Tibial nerve (tissue), 4 donors: ENCODE data around the gene NOC4L. TPM values are rescaled to one million over a fixed set of nuclear protein-coding genes. Genes with fewer than 3 reads are reported as not detected.

Experiments
- DNase-seq, 2 donors: peaks; one replicate each; pipeline ENCODE4 v3.0.0-alpha.2; 2019; ENCODE audit warnings: low spot score in 2 of 2
- H3K27ac ChIP-seq, 4 donors: fragments of 200-600 bp; sonication (generic) in 3 of 4; one replicate each; pipeline ENCODE4 v1.5.1; 2017 to 2019; ENCODE audit warnings: mild to moderate bottlenecking in 1 of 4
- H3K27me3 ChIP-seq, 2 donors: fragments of 200-600 bp; sonication (generic) in 1 of 2; one replicate each; pipeline versions ENCODE4 v1.5.1 to v1.6.0; 2017 to 2019
- H3K36me3 ChIP-seq, 3 donors: fragments of 200-600 bp; sonication (generic); one replicate each; pipeline ENCODE4 v1.5.1; 2018 to 2019
- H3K4me1 ChIP-seq, 4 donors: fragments of 200-600 bp; sonication (generic) in 3 of 4; one replicate each; pipeline ENCODE4 v1.5.1; 2017 to 2019
- H3K4me3 ChIP-seq, 4 donors: fragments of 200-600 bp; sonication (generic) in 3 of 4; one replicate each; pipeline ENCODE4 v1.5.1; 2017 to 2019; ENCODE audit warnings: mild to moderate bottlenecking in 1 of 4, moderate library complexity in 1 of 4
- H3K9me3 ChIP-seq, 4 donors: fragments of 200-600 bp; sonication (generic) in 3 of 4; one replicate each; pipeline ENCODE4 v1.5.1; 2017 to 2019
- CTCF ChIP-seq, 5 experiments: fragments of 200-600 bp in 3 of 5; fragments of 450-650 bp in 2 of 5; sonication (generic) in 3 of 5; IDR thresholded peaks; one replicate each; pipeline ENCODE4 v1.5.1; 2016 to 2019; ENCODE audit warnings: antibody characterized with exemption in 5 of 5, mild to moderate bottlenecking in 3 of 5, moderate library complexity in 2 of 5
- EP300 ChIP-seq, 2 donors: sonication (generic); formaldehyde crosslinking; IDR thresholded peaks; one replicate each; pipeline ENCODE4 v1.6.1; 2017; ENCODE audit warnings: antibody characterized with exemption in 2 of 2, mild to moderate bottlenecking in 1 of 2
- POLR2A ChIP-seq, 2 donors: fragments of 450-650 bp; IDR thresholded peaks; one replicate each; pipeline ENCODE4 v1.6.1; 2017; ENCODE audit warnings: antibody characterized with exemption in 2 of 2, mild to moderate bottlenecking in 2 of 2, moderate library complexity in 2 of 2
- WGBS, 2 donors: methylation state at CpG; one replicate each; pipeline ENCODE4 v1.1.5; 2018; 5-methylcytosine and 5-hydroxymethylcytosine counted together
- total RNA-seq, 4 donors: library from RNA; depleted of rRNA; stranded (reverse); fragments of >200 nt; gene quantifications; one replicate each; pipeline ENCODE4 v1.1.0, GENCODE V29; 2016

The NOC4L gene
- total RNA-seq, 4 donors from 2014 or later: 8.2 to 24.9 (median 17.0) TPM

GRCh38 chr12:132108211-132108832, 35.9 kb upstream of the NOC4L start:
- Histone ChIP-seq H3K27ac (no peak overlapping the region), H3K36me3 (peaks cover 0 to 79% (median 4%) of the 10 kb centered on the region in 3 donors), H3K4me3 (no peak overlapping the region), H3K27me3 (no peaks in the 10 kb centered on the region), H3K9me3 (no peaks in the 10 kb centered on the region), H3K4me1 (no peaks in the 10 kb centered on the region)
- DNase-seq: no peak
- TF ChIP-seq POLR2A (IDR thresholded peaks at IDR 0.05): no peak
- no peak for TF ChIP-seq EP300 (IDR thresholded peaks at IDR 0.05)
- TF ChIP-seq CTCF (IDR thresholded peaks at IDR 0.05): no peak
- 69 to 73% methylated on average over 16 of the region's 16 CpGs for WGBS, 2 donors

- peaks cover 0 to 86% (median 4%) of the 10 kb centered on the region in 3 donors for H3K36me3 ChIP-seq
- H3K4me1 ChIP-seq: no peaks in the 10 kb centered on the region
Measured at GRCh38 chr12:132109741-132110140, 34.5 kb upstream of the NOC4L start.

GRCh38 chr12:132110677-132111076, 33.6 kb upstream of the NOC4L start:
- Histone ChIP-seq H3K27ac (no peak overlapping the region), H3K27me3 (no peaks in the 10 kb centered on the region), H3K4me1 (no peaks in the 10 kb centered on the region), H3K4me3 (no peak overlapping the region), H3K36me3 (peaks cover 0 to 86% (median 4%) of the 10 kb centered on the region in 3 donors), H3K9me3 (no peaks in the 10 kb centered on the region)
- 64 to 98% methylated on average over 3 of the region's 3 CpGs for WGBS, 2 donors
- no peak for TF ChIP-seq CTCF (IDR thresholded peaks at IDR 0.05)
- no peak for TF ChIP-seq POLR2A (IDR thresholded peaks at IDR 0.05)
- TF ChIP-seq EP300 (IDR thresholded peaks at IDR 0.05): no peak
- no peak for DNase-seq

More at GRCh38 chr12:132109741-132110140, 34.5 kb upstream of the NOC4L start:
- Histone ChIP-seq H3K9me3 (no peaks in the 10 kb centered on the region), H3K27me3 (no peaks in the 10 kb centered on the region), H3K27ac (no peak overlapping the region), H3K4me3 (no peak overlapping the region)
- 92 to 95% methylated on average over 8 of the region's 8 CpGs for WGBS, 2 donors
- TF ChIP-seq POLR2A (IDR thresholded peaks at IDR 0.05) (no peak), EP300 (IDR thresholded peaks at IDR 0.05) (no peak), CTCF (IDR thresholded peaks at IDR 0.05) (no peak)
- DNase-seq: no peak

GRCh38 chr12:132111654-132112304, 32.5 kb upstream of the NOC4L start:
- Histone ChIP-seq H3K36me3 (peaks cover 0 to 87% (median 3%) of the 10 kb centered on the region in 3 donors), H3K9me3 (no peaks in the 10 kb centered on the region), H3K27ac (no peak overlapping the region), H3K4me1 (no peaks in the 10 kb centered on the region), H3K4me3 (no peak overlapping the region), H3K27me3 (no peaks in the 10 kb centered on the region)
- whole genome bisulfite sequencing, 2 donors: 85 to 89% methylated on average over 16 to 19 of the region's 19 CpGs
- TF ChIP-seq POLR2A (IDR thresholded peaks at IDR 0.05) (no peak), CTCF (IDR thresholded peaks at IDR 0.05) (no peak), EP300 (IDR thresholded peaks at IDR 0.05) (no peak)
- DNase-seq: no peak

GRCh38 chr12:132114667-132115066, 29.6 kb upstream of the NOC4L start:
- no peaks in the 10 kb centered on the region for H3K27me3 ChIP-seq
- no peaks in the 10 kb centered on the region for H3K9me3 ChIP-seq
- H3K4me1 ChIP-seq: no peaks in the 10 kb centered on the region
- peaks cover 0 to 92% (median 0%) of the 10 kb centered on the region in 3 donors for H3K36me3 ChIP-seq
- no peak for DNase-seq
- H3K27ac ChIP-seq: no peak overlapping the region
- TF ChIP-seq EP300 (IDR thresholded peaks at IDR 0.05) (no peak), POLR2A (IDR thresholded peaks at IDR 0.05) (no peak), CTCF (IDR thresholded peaks at IDR 0.05) (no peak)
- no peak overlapping the region for H3K4me3 ChIP-seq
- WGBS, 2 donors: 97 to 98% methylated on average over 6 of the region's 6 CpGs
